ENCODE data around the gene BMP8A.

GRCh38 chr1:39497585-39497984 lies 6.1 kb downstream of the BMP8A start:
- TF ChIP-seq, protein P1, sequence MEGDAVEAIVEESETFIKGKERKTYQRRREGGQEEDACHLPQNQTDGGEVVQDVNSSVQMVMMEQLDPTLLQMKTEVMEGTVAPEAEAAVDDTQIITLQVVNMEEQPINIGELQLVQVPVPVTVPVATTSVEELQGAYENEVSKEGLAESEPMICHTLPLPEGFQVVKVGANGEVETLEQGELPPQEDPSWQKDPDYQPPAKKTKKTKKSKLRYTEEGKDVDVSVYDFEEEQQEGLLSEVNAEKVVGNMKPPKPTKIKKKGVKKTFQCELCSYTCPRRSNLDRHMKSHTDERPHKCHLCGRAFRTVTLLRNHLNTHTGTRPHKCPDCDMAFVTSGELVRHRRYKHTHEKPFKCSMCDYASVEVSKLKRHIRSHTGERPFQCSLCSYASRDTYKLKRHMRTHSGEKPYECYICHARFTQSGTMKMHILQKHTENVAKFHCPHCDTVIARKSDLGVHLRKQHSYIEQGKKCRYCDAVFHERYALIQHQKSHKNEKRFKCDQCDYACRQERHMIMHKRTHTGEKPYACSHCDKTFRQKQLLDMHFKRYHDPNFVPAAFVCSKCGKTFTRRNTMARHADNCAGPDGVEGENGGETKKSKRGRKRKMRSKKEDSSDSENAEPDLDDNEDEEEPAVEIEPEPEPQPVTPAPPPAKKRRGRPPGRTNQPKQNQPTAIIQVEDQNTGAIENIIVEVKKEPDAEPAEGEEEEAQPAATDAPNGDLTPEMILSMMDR (IDR thresholded peaks at IDR 0.05): no peak
- TF ChIP-seq POLR2AphosphoS5 (IDR thresholded peaks at IDR 0.05; ENCODE audit: low read depth, low read length) (no peak), TCF7L2 (IDR thresholded peaks at IDR 0.05; ENCODE audit: low read depth, low read length) (no peak), SIN3A (IDR thresholded peaks at IDR 0.05; ENCODE audit: borderline replicate concordance, insufficient read depth, low read depth, low read length) (no peak)
- TF ChIP-seq, protein P2, sequence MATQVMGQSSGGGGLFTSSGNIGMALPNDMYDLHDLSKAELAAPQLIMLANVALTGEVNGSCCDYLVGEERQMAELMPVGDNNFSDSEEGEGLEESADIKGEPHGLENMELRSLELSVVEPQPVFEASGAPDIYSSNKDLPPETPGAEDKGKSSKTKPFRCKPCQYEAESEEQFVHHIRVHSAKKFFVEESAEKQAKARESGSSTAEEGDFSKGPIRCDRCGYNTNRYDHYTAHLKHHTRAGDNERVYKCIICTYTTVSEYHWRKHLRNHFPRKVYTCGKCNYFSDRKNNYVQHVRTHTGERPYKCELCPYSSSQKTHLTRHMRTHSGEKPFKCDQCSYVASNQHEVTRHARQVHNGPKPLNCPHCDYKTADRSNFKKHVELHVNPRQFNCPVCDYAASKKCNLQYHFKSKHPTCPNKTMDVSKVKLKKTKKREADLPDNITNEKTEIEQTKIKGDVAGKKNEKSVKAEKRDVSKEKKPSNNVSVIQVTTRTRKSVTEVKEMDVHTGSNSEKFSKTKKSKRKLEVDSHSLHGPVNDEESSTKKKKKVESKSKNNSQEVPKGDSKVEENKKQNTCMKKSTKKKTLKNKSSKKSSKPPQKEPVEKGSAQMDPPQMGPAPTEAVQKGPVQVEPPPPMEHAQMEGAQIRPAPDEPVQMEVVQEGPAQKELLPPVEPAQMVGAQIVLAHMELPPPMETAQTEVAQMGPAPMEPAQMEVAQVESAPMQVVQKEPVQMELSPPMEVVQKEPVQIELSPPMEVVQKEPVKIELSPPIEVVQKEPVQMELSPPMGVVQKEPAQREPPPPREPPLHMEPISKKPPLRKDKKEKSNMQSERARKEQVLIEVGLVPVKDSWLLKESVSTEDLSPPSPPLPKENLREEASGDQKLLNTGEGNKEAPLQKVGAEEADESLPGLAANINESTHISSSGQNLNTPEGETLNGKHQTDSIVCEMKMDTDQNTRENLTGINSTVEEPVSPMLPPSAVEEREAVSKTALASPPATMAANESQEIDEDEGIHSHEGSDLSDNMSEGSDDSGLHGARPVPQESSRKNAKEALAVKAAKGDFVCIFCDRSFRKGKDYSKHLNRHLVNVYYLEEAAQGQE (IDR thresholded peaks at IDR 0.05; ENCODE audit: insufficient read depth in 1 of 2, low read depth in 2 of 2, low read length in 1 of 2): no peak

Data from Panc1 (cell line).